Gastroesophageal sphincter (tissue), 4 donors: ENCODE measurements around the gene NRL. TPM values are rescaled to one million over a fixed set of nuclear protein-coding genes. Genes with fewer than 3 reads are reported as not detected.

Source experiments
- ATAC-seq: fragments of 150-250 bp; one replicate; pipeline ENCODE4 v1.9.1; 2016; ENCODE audit warnings: mild to moderate bottlenecking, moderate library complexity
- H3K27ac ChIP-seq, 4 donors: fragments of 200-600 bp; sonication (generic) in 3 of 4; 1 replicate in 3 of 4; 2 replicates in 1 of 4; pipeline ENCODE4 v1.5.1; 2016 to 2019
- H3K27me3 ChIP-seq: fragments of 200-600 bp; sonication (generic); one replicate; pipeline ENCODE4 v1.5.1; 2019
- H3K36me3 ChIP-seq, 2 donors: fragments of 200-600 bp; sonication (generic); one replicate each; pipeline ENCODE4 v1.5.1; 2019; ENCODE audit warnings: control low read depth in 1 of 2
- H3K4me1 ChIP-seq, 3 donors: fragments of 200-600 bp; sonication (generic); 1 replicate in 2 of 3; 2 replicates in 1 of 3; pipeline ENCODE4 v1.5.1; 2016 to 2019; ENCODE audit warnings: control low read depth in 2 of 3
- H3K4me3 ChIP-seq, 2 donors: fragments of 200-600 bp; sonication (generic); one replicate each; pipeline ENCODE4 v1.5.1; 2019; ENCODE audit warnings: mild to moderate bottlenecking in 1 of 2, moderate library complexity in 1 of 2
- H3K9me3 ChIP-seq, 3 donors: fragments of 200-600 bp; sonication (generic); one replicate each; pipeline ENCODE4 v1.5.1; 2017 to 2019; ENCODE audit warnings: control low read depth in 2 of 3
- EP300 ChIP-seq: sonication (generic); formaldehyde crosslinking; IDR thresholded peaks from one replicate; pipeline ENCODE4 v1.6.1; 2017; ENCODE audit warnings: antibody characterized with exemption, mild to moderate bottlenecking
- POLR2A ChIP-seq, 2 donors: fragments of 450-650 bp; IDR thresholded peaks; one replicate each; pipeline ENCODE4 v1.6.1; 2017; ENCODE audit warnings: antibody characterized with exemption in 2 of 2, mild to moderate bottlenecking in 2 of 2, moderate library complexity in 1 of 2
- POLR2AphosphoS5 ChIP-seq: sonication (generic); formaldehyde crosslinking; IDR thresholded peaks from one replicate; pipeline ENCODE4 v1.6.1; 2017; ENCODE audit warnings: antibody characterized with exemption
- WGBS, 2 donors: methylation state at CpG; one replicate each; pipeline ENCODE4 v1.1.5; 2018; ENCODE audit warnings: low coverage in 1 of 2; 5-methylcytosine and 5-hydroxymethylcytosine counted together
- total RNA-seq, 4 donors: library from RNA; depleted of rRNA; stranded (reverse); fragments of >200 nt; gene quantifications; one replicate each; pipeline ENCODE4 v1.1.0, GENCODE V29; 2016
- TF ChIP-seq, protein P1 (sequence below), 4 experiments: fragments of 200-600 bp in 2 of 4; fragments of 450-650 bp in 2 of 4; sonication (generic) in 1 of 4; IDR thresholded peaks; one replicate each; pipeline ENCODE4 v1.5.1; 2017 to 2019; ENCODE audit warnings: antibody characterized with exemption in 4 of 4, mild to moderate bottlenecking in 2 of 4, moderate library complexity in 2 of 4

The NRL gene
- total RNA-seq, 4 donors from 2014 or later = 0.81 to 10.4 (median 5.0) TPM; not detected in 1

DNA sequence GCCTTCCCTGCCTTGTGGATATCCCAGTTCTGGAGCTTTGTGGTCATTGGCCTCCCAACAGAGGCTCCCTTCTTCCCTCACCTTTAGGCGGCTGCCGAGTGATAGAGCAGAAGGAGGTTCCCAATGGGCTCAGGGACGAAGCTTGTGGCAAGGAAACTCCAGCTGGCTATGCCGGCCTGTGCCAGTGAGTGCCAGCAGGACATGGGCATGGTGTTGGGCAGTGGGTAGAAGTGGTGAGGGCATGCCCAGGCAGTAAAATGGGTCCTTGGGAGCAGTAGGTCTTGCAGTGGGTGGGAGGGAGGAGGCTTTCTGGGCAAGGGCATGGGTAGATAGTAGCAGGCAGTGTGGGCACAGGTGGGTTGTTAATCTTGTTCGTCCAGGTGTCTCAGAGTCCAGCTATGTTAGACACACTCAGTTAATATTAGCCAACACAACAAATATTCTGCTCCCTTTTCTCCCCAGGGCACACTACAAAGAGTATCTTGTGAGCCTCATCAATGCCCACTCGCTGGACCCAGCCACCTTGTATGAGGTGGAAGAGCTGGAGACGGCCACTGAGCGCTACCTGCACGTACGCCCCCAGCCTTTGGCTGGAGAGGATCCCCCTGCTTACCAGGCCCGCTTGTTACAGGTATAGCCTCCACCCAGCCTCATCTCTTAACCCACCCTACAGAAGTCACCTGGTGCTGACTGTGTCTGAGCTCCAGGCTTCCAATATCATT, 45.2 kb upstream of the NRL start:
- Histone ChIP-seq H3K27me3 (no peaks in the 10 kb centered on the region), H3K9me3 (no peaks in the 10 kb centered on the region), H3K4me1 (peaks cover 0 to 45% (median 24%) of the 10 kb centered on the region in 3 donors), H3K36me3 (peaks cover 0 to 76% of the 10 kb centered on the region in 2 donors), H3K27ac (peak overlapping the region in 3 of 4 donors; percentile 91 to 92 (median 91)), H3K4me3 (no peak overlapping the region)
- ATAC-seq = no peak
- no peak for TF ChIP-seq EP300
- no peak for TF ChIP-seq POLR2A (IDR thresholded peaks at IDR 0.05)
- no peak for TF ChIP-seq POLR2AphosphoS5
- TF ChIP-seq, protein P1, sequence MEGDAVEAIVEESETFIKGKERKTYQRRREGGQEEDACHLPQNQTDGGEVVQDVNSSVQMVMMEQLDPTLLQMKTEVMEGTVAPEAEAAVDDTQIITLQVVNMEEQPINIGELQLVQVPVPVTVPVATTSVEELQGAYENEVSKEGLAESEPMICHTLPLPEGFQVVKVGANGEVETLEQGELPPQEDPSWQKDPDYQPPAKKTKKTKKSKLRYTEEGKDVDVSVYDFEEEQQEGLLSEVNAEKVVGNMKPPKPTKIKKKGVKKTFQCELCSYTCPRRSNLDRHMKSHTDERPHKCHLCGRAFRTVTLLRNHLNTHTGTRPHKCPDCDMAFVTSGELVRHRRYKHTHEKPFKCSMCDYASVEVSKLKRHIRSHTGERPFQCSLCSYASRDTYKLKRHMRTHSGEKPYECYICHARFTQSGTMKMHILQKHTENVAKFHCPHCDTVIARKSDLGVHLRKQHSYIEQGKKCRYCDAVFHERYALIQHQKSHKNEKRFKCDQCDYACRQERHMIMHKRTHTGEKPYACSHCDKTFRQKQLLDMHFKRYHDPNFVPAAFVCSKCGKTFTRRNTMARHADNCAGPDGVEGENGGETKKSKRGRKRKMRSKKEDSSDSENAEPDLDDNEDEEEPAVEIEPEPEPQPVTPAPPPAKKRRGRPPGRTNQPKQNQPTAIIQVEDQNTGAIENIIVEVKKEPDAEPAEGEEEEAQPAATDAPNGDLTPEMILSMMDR (IDR thresholded peaks at IDR 0.05) = no peak
- WGBS, 2 donors = 60 to 80% methylated on average over 2 of the region's 11 CpGs

GRCh38 chr14:24157331-24157730, 42.6 kb upstream of the NRL start:
- Histone ChIP-seq H3K4me3 (no peak overlapping the region), H3K27me3 (no peaks in the 10 kb centered on the region), H3K27ac (no peak overlapping the region), H3K36me3 (peaks cover 0 to 79% of the 10 kb centered on the region in 2 donors), H3K4me1 (peaks cover 0 to 19% (median 10%) of the 10 kb centered on the region in 3 donors), H3K9me3 (no peaks in the 10 kb centered on the region)
- WGBS, 2 donors = 100% methylated on average over 1 of the region's 12 CpGs; no CpG with 5 or more reads in 1 of the 2 donors
- no peak for ATAC-seq
- TF ChIP-seq POLR2A (IDR thresholded peaks at IDR 0.05) (no peak), POLR2AphosphoS5 (no peak)
- TF ChIP-seq, protein P1 (IDR thresholded peaks at IDR 0.05) = no peak

GRCh38 chr14:24156840-24157239, 42.1 kb upstream of the NRL start:
- WGBS, 2 donors = 83 to 88% methylated on average over 1 of the region's 1 CpG
- peaks cover 0 to 14% (median 6%) of the 10 kb centered on the region in 3 donors for H3K4me1 ChIP-seq
- H3K36me3 ChIP-seq = peaks cover 0 to 84% of the 10 kb centered on the region in 2 donors
- no peak overlapping the region for H3K4me3 ChIP-seq
- H3K9me3 ChIP-seq = no peaks in the 10 kb centered on the region
- ATAC-seq = no peak
- no peak for TF ChIP-seq POLR2A (IDR thresholded peaks at IDR 0.05)
- no peak overlapping the region for H3K27ac ChIP-seq
- H3K27me3 ChIP-seq = no peaks in the 10 kb centered on the region

DNA sequence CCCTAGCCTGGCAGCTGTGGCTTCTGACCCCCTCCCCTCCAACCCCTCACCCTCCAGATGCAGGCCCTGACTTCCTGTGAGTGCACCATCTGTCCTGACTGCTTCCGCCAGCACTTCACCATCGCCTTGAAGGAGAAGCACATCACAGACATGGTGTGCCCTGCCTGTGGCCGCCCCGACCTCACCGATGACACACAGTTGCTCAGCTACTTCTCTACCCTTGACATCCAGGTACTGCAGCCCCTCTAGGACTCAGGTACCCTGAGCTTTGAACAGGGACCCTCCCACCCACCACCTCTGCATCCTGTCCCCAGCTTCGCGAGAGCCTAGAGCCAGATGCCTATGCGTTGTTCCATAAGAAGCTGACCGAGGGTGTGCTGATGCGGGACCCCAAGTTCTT, 40.4 kb upstream of the NRL start:
- H3K9me3 ChIP-seq = no peaks in the 10 kb centered on the region
- H3K36me3 ChIP-seq = peaks cover 0 to 96% of the 10 kb centered on the region in 2 donors
- no peaks in the 10 kb centered on the region for H3K27me3 ChIP-seq
- ATAC-seq = no peak
- 89 to 90% methylated on average over 2 to 3 of the region's 10 CpGs for WGBS, 2 donors
- H3K4me1 ChIP-seq = peaks cover 0 to 8% (median 0%) of the 10 kb centered on the region in 3 donors
- no peak overlapping the region for H3K4me3 ChIP-seq
- peak overlapping the region in 1 of 4 donors; percentile 2 for H3K27ac ChIP-seq
- TF ChIP-seq POLR2AphosphoS5 (no peak), EP300 (no peak)
- TF ChIP-seq, protein P1 (IDR thresholded peaks at IDR 0.05) = no peak

GRCh38 chr14:24151404-24152080, 36.8 kb upstream of the NRL start:
- ATAC-seq = no peak
- TF ChIP-seq POLR2A (IDR thresholded peaks at IDR 0.05) = peak in 1 of 2 donors; percentile 11
- no peak for TF ChIP-seq EP300
- Histone ChIP-seq H3K36me3 (peaks cover 0 to 82% of the 10 kb centered on the region in 2 donors), H3K27me3 (no peaks in the 10 kb centered on the region), H3K4me1 (peaks cover 0 to 33% (median 12%) of the 10 kb centered on the region in 3 donors), H3K9me3 (no peaks in the 10 kb centered on the region), H3K27ac (no peak overlapping the region), H3K4me3 (no peak overlapping the region)
- 87 to 95% methylated on average over 4 to 5 of the region's 16 CpGs for WGBS, 2 donors
